DOHH2 (cell line): ENCODE measurements around the gene PLCB4.
"Not testable (repeated sequence)": the region's sequence is repeated elsewhere in the genome, so short reads cannot be mapped to it uniquely, and the experiment has no call there.

Source experiments
- H3F3A ChIP-seq: fragments of 200-600 bp; sonication (generic), shearing (Covaris generic); 2 replicates; pipeline ENCODE4 v1.6.0; 2016; ENCODE audit warnings: antibody characterized with exemption, mild to moderate bottlenecking; ENCODE audit not compliant: control insufficient read depth, insufficient read depth
- H3K27ac ChIP-seq: fragments of 200-600 bp; sonication (generic); 2 replicates; pipeline ENCODE4 v1.5.1; 2014; ENCODE audit warnings: low read depth, mild to moderate bottlenecking, low read length, moderate library complexity
- H3K27me3 ChIP-seq: fragments of 200-600 bp; sonication (generic); 2 replicates; pipeline ENCODE4 v1.6.1; 2014; ENCODE audit warnings: mild to moderate bottlenecking, low read length, mixed read lengths; ENCODE audit not compliant: control insufficient read depth
- H3K36me3 ChIP-seq: fragments of 200-600 bp; sonication (generic); 2 replicates; pipeline ENCODE4 v1.6.1; 2014; ENCODE audit warnings: mild to moderate bottlenecking, low read length, moderate library complexity, mixed read lengths; ENCODE audit not compliant: control insufficient read depth
- H3K4me1 ChIP-seq: fragments of 200-600 bp; sonication (generic); 2 replicates; pipeline ENCODE4 v1.6.1; 2014; ENCODE audit warnings: mild to moderate bottlenecking, low read length, mixed read lengths; ENCODE audit not compliant: control insufficient read depth
- H3K4me2 ChIP-seq: fragments of 200-600 bp; sonication (generic); 2 replicates; pipeline ENCODE4 v1.6.0; 2014; ENCODE audit warnings: mild to moderate bottlenecking, low read length, moderate library complexity
- H3K4me3 ChIP-seq: fragments of 200-600 bp; sonication (generic); 2 replicates; pipeline ENCODE4 v1.5.1; 2014; ENCODE audit warnings: mild to moderate bottlenecking, low read length, mixed read lengths
- H3K79me2 ChIP-seq: fragments of 200-600 bp; sonication (generic); 2 replicates; pipeline ENCODE4 v1.6.1; 2014; ENCODE audit warnings: mild to moderate bottlenecking, low read length, mixed read lengths; ENCODE audit not compliant: control insufficient read depth
- H3K9me2 ChIP-seq: fragments of 200-600 bp; sonication (generic); replicated peaks from 2 replicates; pipeline ENCODE4 v1.6.1; 2014; ENCODE audit warnings: mild to moderate bottlenecking, low read length, mixed read lengths; ENCODE audit not compliant: control insufficient read depth
- H3K9me3 ChIP-seq: fragments of 200-600 bp; sonication (generic); 2 replicates; pipeline ENCODE4 v1.6.1; 2014; ENCODE audit warnings: antibody characterized with exemption, low read length, mixed read lengths; ENCODE audit not compliant: control insufficient read depth, insufficient read depth
- H4K20me1 ChIP-seq: fragments of 200-600 bp; sonication (generic); 2 replicates; pipeline ENCODE4 v1.6.0; 2014; ENCODE audit warnings: low read depth, mild to moderate bottlenecking, antibody characterized with exemption, low read length, moderate library complexity; ENCODE audit not compliant: control insufficient read depth, insufficient read depth
- EZH2phosphoT487 ChIP-seq: fragments of 200-600 bp; sonication (generic); IDR thresholded peaks from 2 replicates; pipeline ENCODE4 v1.6.1; 2017; ENCODE audit warnings: borderline replicate concordance, mild to moderate bottlenecking, antibody characterized with exemption, low read length, moderate library complexity, mixed read lengths
- TF ChIP-seq, protein P1 (sequence below): fragments of 200-600 bp; sonication (generic); IDR thresholded peaks from one replicate; pipeline ENCODE4 v1.5.1; 2014; ENCODE audit warnings: antibody characterized with exemption, mild to moderate bottlenecking, low read depth, low read length; ENCODE audit not compliant: poor library complexity, severe bottlenecking

Gene PLCB4

DNA sequence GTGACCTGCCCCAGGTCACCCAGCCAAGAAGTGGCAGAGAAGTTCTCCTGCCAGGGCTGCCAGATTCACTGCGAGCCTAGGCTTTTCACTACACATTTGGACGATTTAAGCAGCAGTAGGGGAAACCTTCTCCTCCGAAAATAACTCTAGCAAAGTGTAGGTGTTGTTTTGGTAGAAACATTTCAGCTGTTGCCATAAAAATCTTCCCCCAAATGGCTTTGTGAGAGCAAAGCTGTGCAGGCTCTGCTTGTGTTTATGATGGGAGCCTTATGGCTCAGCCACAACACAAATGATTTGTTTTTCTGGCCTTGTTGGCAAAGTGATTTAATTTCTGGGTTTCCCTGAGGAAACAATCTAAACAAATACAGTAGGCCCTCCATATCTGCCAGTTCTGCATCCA is 81.8 kb downstream of the PLCB4 start:
- TF ChIP-seq, protein P1, sequence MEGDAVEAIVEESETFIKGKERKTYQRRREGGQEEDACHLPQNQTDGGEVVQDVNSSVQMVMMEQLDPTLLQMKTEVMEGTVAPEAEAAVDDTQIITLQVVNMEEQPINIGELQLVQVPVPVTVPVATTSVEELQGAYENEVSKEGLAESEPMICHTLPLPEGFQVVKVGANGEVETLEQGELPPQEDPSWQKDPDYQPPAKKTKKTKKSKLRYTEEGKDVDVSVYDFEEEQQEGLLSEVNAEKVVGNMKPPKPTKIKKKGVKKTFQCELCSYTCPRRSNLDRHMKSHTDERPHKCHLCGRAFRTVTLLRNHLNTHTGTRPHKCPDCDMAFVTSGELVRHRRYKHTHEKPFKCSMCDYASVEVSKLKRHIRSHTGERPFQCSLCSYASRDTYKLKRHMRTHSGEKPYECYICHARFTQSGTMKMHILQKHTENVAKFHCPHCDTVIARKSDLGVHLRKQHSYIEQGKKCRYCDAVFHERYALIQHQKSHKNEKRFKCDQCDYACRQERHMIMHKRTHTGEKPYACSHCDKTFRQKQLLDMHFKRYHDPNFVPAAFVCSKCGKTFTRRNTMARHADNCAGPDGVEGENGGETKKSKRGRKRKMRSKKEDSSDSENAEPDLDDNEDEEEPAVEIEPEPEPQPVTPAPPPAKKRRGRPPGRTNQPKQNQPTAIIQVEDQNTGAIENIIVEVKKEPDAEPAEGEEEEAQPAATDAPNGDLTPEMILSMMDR = no peak
- no peak for TF ChIP-seq EZH2phosphoT487
- H3K4me2 ChIP-seq = no peak overlapping the region
- H3K27me3 ChIP-seq = no peaks in the 10 kb centered on the region
- H3K9me3 ChIP-seq = no peaks in the 10 kb centered on the region
- H3K4me1 ChIP-seq = no peaks in the 10 kb centered on the region
- no peaks in the 10 kb centered on the region for H3K79me2 ChIP-seq
- H4K20me1 ChIP-seq = no peaks in the 10 kb centered on the region
- H3K4me3 ChIP-seq = no peak overlapping the region
- no peaks in the 10 kb centered on the region for H3K36me3 ChIP-seq
- H3F3A ChIP-seq = no peaks in the 10 kb centered on the region
- no peaks in the 10 kb centered on the region for H3K9me2 ChIP-seq
- H3K27ac ChIP-seq = no peak overlapping the region

DNA sequence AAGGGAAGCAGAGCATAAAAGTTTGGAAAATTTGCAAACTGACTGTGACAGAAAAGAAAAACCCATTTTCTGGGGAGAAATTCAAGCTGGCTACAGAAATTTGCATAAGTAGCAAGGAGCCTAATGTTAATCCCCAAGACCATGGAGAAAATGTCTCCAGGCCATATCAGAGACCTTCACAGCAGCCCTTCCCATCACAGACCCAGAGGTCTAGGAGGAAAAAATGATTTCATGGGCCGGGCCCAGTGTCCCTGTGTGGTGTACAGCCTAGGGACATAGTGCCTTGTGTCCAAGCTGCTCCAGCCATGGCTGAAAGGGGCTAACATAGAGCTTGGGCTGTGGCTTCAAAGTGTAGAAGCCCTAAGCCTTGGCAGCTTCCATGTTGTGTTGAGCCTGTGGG is 83.3 kb downstream of the PLCB4 start:
- H3K4me3 ChIP-seq = not testable (repeated sequence)

DNA sequence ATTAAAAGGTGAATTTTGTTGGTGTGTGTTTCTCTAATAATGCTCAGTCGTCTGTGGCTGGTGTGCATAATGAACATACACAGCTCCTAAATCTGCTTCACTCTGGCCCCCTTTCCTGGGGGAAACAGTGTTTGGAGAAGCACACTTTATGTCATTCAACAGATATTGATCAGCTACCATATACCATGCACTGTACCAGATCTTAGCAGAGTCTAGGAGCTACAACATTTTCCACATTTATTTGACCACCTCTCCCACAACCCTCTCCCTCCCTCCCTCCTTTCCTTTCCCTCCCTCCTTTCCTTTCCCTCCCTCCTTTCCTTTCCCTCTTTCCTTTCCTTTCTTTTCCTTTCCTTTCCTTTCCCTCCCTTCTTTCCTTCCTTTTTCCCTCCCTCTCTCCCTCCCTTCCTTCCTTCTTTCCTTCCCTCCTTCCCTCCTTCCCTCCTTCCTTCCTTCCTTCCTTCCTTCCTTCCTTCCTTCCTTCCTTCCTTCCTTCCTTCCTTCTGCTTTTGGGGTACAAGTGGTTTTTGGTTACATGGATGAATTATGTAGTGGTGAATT is 85.7 kb downstream of the PLCB4 start:
- Histone ChIP-seq H4K20me1 (no peaks in the 10 kb centered on the region), H3K27ac (no peak overlapping the region), H3K36me3 (no peaks in the 10 kb centered on the region), H3K4me1 (no peaks in the 10 kb centered on the region), H3K79me2 (no peaks in the 10 kb centered on the region), H3K27me3 (no peaks in the 10 kb centered on the region), H3F3A (no peaks in the 10 kb centered on the region), H3K4me3 (no peak overlapping the region), H3K4me2 (no peak overlapping the region), H3K9me3 (no peaks in the 10 kb centered on the region), H3K9me2 (no peaks in the 10 kb centered on the region)
- TF ChIP-seq, protein P1 = no peak
- TF ChIP-seq EZH2phosphoT487 = no peak

More for the DNA sequence above, 83.3 kb downstream of the PLCB4 start:
- H3K36me3 ChIP-seq, H3K9me2 ChIP-seq, H3K79me2 ChIP-seq, H3K4me2 ChIP-seq, H3K4me1 ChIP-seq, H3K27ac ChIP-seq, H3K9me3 ChIP-seq, H3F3A ChIP-seq, H3K27me3 ChIP-seq, H4K20me1 ChIP-seq: not testable (repeated sequence)

DNA sequence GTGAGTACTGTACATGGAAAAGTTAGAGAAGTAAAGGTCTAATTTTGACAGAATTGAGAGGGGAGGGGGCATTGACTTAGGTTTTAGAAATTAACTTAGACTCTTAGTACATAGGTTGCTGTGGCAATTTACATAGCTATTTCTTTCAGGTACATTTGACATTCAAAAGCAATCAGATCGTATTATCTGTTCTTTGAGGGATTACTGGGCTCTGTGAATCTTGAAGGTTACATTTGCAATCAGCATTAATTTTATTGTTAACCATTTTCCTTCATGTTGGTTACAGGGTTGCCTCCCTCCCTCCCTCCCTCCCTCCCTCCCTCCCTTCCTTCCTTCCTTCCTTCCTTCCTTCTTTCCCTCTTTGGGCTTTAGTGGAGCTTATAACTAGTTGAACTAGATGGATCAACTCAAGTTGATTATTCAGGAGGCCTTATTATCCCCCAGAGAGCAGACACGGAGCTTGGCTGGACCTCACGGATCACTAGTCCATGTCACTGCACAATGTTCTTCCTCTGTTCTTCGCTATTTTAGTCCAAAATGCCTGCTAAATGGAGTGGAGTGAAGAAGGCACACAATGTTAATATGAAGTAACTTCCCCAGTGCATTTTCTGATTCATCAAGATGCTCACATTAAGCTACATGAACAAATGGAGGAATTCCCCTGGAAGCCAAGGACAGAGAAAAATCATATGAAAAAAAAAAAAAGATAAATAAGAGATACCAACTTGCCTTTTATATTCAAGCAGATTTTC is 87.8 kb downstream of the PLCB4 start:
- Histone ChIP-seq H3K79me2 (no peaks in the 10 kb centered on the region), H3K36me3 (no peaks in the 10 kb centered on the region), H3K9me2 (no peaks in the 10 kb centered on the region), H3K27ac (no peak overlapping the region), H3K4me1 (no peaks in the 10 kb centered on the region), H4K20me1 (no peaks in the 10 kb centered on the region), H3F3A (no peaks in the 10 kb centered on the region), H3K27me3 (no peaks in the 10 kb centered on the region), H3K4me2 (no peak overlapping the region), H3K9me3 (no peaks in the 10 kb centered on the region), H3K4me3 (no peak overlapping the region)
- TF ChIP-seq, protein P1 = no peak
- TF ChIP-seq EZH2phosphoT487 = no peak
